HFF-Myc (cell line): ENCODE measurements around the gene FRMD7.

Experiments
- DNase-seq: peaks from one replicate; pipeline ENCODE4 v3.0.0-alpha.2; 2011; ENCODE audit warnings: low read depth; ENCODE audit errors: extremely low read depth
- H3K4me3 ChIP-seq: replicated peaks from 2 replicates; pipeline ENCODE4 v1.5.1; 2011; ENCODE audit warnings: low read depth, mild to moderate bottlenecking, control low read depth, low read length
- CTCF ChIP-seq: IDR thresholded peaks from 2 replicates; pipeline ENCODE4 v1.5.1; 2012; ENCODE audit warnings: mild to moderate bottlenecking, low read depth, low read length, control low read depth; ENCODE audit errors: missing control alignments

Gene FRMD7

GRCh38 chrX:132044953-132045352 is 82.9 kb downstream of the FRMD7 start:
- H3K4me3 ChIP-seq, result no peak overlapping the region
- TF ChIP-seq CTCF, result no peak
- DNase-seq, result no peak

GRCh38 chrX:132043977-132044376 is 83.8 kb downstream of the FRMD7 start:
- TF ChIP-seq CTCF, result no peak
- no peak overlapping the region for H3K4me3 ChIP-seq
- no peak for DNase-seq

GRCh38 chrX:132041015-132041414 is 86.8 kb downstream of the FRMD7 start:
- no peak for TF ChIP-seq CTCF
- H3K4me3 ChIP-seq, result no peak overlapping the region
- no peak for DNase-seq

- TF ChIP-seq CTCF, result no peak
- no peak for DNase-seq
- no peak overlapping the region for H3K4me3 ChIP-seq
Observed at GRCh38 chrX:132040066-132040465, 87.8 kb downstream of the FRMD7 start.

GRCh38 chrX:132037479-132037993 is 90.3 kb downstream of the FRMD7 start:
- DNase-seq, result no peak
- TF ChIP-seq CTCF, result no peak
- no peak overlapping the region for H3K4me3 ChIP-seq

GRCh38 chrX:132034648-132035047 is 93.2 kb downstream of the FRMD7 start:
- TF ChIP-seq CTCF, result no peak
- H3K4me3 ChIP-seq, result no peak overlapping the region
- DNase-seq, result no peak

- DNase-seq, result no peak
- TF ChIP-seq CTCF, result no peak
- H3K4me3 ChIP-seq, result no peak overlapping the region
Observed at GRCh38 chrX:132033166-132033565, 94.7 kb downstream of the FRMD7 start.
